DLD1 (cell line): ENCODE measurements around the gene CD101.

ENCODE experiments used
- in situ Hi-C: cut with HindIII; loops from 2 replicates; pipeline ENCODE4 v1.10.0; 2017; ENCODE audit warnings: low sequenced_read_pairs

CD101 gene

GRCh38 chr1:117013309-117013858, 11.8 kb downstream of the CD101 start:
- in situ Hi-C loops, result no loop called here

- in situ Hi-C loops, result no loop called here
Observed at GRCh38 chr1:117014209-117014608, 12.6 kb downstream of the CD101 start.

DNA sequence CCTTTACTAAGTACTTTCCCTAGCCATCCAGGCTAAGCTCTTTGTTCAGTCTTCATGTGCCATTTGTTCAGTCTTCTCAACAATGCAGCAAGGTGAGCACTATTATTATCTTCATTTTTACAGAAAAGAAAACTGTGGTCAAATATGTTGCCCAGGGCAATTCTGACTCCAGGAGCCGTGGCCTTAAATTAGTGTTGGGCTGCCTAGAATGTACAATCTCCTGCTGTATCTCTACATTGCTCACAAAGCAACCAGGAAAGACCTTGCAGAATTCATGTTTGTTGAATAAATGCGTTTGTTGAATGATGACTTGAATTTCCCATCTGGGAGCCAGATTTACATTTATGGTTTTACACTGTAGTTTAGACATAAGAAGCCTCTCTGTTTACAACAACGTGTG, 14.2 kb downstream of the CD101 start:
- in situ Hi-C loops, result no loop called here

DNA sequence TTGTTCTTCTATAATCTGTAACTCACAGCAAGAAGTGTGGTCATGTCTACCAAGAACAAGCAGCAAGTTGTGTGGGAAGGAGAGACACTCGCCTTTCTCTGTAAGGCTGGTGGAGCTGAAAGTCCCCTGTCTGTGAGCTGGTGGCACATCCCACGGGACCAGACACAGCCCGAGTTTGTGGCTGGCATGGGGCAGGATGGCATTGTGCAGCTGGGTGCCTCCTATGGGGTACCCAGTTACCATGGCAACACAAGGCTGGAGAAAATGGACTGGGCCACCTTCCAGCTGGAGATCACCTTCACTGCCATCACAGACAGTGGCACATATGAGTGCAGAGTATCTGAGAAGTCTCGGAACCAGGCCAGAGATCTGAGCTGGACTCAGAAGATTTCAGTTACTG, 15.5 kb downstream of the CD101 start:
- in situ Hi-C loops, result no loop called here

DNA sequence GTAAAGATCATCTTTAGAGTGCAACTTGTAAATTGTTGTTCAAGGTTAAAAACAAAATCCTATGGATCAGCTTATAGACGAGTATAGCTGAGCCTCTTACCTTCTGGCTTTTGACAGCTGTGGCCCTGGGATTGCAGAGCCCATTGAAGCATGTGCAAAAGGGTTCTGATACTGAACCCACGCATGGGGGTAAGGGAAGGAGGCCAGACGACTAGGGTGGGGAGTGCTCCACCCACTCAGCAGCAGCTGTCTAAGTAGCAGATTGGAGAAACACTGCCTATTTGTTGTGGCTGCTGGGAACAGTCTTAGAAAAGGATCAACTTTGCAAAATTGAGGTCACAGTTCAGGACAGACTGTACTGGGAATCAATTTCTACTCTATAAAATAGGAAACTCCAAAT, 16.1 kb downstream of the CD101 start:
- in situ Hi-C loops, result no loop called here

- in situ Hi-C loops, result no loop called here
Observed at GRCh38 chr1:117020526-117021156, 19.1 kb downstream of the CD101 start.

DNA sequence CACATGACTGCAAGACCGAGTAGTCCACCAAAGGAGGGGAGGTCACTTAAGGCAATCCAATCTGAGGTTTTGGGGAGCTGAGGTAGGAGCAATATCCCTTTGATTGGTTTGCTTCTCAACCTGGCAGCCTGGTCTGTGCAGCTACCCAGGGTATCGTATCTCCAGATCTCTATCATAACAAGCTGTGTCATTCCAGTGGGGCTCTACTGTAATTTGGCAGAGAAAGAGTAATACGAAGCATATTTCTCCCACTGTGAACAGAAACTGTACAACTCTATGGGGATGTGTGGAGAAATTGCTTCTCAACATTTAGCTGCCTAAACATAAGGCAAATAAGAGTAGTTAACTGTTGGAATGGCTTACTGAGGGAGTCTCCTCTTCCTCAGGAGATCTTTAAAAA, 20.6 kb downstream of the CD101 start:
- in situ Hi-C loops, result no loop called here

- in situ Hi-C loops, result no loop called here
Observed at GRCh38 chr1:117025568-117025967, 24.0 kb downstream of the CD101 start.

DNA sequence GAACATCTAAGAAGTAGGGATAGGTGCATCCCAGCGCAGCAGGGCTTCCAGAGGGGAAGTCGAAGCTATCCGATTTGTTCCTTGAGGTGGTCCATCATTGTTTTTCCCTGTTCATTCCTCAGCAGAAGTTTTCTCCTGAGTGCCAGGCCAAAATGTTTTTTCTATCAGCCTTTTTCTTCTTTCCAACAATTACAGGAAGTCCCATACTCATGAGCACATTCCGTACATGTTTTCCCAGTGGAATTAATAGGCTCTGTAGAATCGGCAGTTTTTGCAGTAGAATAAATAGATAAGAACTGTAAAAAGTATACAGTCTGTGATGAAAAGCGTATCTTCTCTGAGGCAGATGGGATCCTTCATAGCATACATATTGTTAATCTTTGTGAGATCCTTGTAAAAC, 24.8 kb downstream of the CD101 start:
- in situ Hi-C loops, result no loop called here

DNA sequence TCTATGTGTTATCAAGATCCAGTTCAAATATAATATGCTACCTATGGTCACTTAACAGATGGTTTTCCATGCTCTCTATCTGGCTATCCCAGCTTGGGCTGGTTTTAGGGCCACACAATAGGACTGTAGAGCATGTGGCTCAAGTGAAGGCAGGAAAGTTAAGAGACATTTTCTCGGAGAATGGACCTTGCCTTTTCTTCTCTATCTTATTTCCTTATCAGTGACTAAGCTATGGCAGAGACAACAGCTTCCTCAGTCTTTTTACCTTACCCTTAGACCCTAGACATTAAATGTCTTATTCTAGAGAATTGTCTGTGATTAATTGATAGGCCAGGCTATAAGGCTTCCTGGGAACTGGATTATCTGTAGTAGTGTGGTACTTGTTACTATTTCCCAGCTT, 28.1 kb downstream of the CD101 start:
- in situ Hi-C loops, result no loop called here

DNA sequence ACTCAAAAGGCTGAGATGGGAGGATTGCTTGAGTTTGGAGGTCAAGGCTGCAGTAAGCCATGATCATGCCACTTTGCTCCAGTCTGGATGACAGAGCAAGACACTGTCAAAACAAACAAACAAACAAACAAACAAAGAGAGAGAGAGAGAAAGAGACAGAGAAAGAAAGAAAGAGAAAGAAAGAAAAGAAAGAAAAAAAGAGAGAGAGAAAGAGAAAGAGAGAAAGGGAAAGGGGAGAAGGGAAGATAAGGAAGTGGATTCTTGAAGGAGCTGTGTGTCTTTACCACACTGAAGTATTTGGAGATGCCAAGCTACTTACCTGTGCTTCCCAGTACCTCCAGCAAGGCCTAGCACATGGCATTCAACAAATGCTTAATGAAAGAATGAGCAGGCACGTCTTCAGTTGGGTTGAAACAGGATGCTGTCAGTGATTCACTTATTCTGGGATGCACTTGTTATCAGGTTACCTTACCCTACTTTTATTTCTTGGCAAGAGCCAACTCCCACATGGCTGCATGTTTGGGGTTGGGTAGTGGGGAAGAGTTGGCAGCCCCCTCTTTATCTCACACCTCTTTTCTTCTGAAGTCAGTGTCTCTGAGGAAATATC, 28.8 kb downstream of the CD101 start:
- in situ Hi-C loops, result no loop called here

- in situ Hi-C loops, result no loop called here
Observed at GRCh38 chr1:117032266-117032665, 30.7 kb downstream of the CD101 start.

DNA sequence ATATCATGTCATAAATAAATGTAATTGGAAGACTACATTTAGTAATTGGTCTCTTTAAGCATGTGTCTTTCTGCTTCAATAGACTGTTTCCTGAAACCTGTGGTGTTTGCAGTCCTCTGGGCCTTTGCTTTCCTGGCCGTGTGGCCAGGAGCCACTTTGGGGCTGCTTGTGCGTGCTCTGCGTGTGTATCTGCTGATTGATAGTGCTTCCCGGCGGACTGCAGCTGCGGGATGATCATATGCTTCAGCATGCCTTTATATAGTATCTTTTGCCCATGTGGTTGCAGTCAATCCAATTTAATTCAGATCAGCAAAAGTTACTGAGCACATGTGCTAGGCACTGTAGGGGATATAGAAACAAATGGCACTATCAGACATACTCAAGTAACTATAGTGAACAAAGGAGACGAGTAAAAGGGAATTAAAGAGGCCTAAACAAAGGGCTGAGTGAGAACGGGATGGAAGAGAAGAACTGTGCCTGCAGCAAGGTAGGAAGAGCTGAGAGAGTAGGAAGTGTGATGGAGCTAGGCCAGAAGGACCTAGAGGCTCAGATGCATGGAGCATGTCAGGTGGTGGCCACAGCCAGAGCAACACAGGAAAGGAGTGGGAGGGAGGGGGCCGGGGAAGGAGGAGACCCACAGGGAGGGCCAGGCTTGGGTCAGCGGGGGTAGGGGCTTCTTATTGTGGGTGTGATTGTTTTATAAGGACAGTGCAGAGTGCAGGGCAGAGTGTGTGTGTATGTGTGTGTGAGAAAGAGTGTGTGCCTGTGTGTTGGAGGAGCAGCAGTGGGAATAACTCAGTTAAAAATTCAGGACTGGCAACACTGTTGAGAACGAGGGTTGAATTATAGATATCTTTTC, 31.4 kb downstream of the CD101 start:
- in situ Hi-C loops, result no loop called here

DNA sequence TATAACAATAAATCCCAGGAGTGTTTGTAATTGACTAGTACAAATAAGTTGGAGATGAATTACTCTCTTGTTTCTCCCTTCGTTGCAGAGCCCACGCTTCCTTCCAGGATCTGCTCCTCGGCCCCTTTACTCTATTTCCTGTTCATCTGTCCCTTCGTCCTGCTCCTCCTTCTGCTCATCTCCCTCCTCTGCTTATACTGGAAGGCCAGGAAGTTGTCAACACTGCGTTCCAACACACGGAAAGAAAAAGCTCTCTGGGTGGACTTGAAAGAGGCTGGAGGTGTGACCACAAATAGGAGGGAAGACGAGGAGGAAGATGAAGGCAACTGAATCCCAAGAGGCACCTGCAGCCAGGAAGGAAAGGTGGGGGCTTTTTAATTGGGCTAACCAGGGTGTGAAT, 32.2 kb downstream of the CD101 start:
- in situ Hi-C loops, result no loop called here

DNA sequence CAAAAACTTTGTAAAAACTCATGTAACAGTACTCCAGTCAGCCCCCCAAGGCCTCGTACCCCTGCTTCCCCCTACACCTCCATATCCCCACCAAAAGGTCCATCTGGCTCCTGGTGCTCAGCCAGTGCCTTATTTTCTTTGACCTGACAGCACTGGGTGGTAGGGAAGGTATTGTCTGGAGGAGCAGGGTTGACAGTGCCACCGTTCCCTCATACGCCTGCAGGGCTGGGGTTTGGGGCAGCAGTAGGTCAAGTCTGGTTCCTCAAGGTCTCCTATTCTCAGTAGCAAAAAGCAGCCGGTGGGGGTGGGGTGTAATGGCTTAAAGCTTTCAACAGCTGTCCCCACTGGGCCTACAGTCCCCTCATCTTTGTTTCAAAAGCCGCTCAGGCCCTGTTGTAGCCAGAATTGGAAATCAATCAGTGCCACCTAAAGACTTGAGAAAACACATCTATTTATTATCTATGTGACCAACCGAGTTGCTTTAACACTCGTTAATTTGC, 33.3 kb downstream of the CD101 start:
- in situ Hi-C loops, result no loop called here

DNA sequence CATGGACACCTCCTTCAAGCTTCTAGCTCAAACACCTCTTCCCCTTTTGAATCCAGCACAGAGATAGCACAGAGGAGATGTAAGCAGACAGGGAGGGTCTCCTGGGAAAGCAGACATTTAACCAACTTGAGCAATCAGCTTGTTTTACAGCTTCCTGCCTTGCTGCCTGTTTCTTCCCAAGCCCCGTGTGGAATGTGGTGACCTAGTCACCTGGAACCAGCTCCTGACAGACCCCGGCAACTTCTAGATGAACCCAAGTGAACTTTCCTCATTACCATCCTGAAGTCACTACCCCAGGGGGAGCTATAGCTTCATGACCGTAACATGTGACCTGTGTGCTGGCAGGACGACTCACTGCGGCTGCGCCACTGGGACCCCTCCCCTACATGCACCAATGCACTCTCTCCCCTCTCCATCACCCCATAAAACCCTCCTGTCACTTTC, 34.5 kb downstream of the CD101 start:
- in situ Hi-C loops, result no loop called here

GRCh38 chr1:117037802-117038201, 36.2 kb downstream of the CD101 start:
- in situ Hi-C loops, result no loop called here

- in situ Hi-C loops, result no loop called here
Observed at GRCh38 chr1:117038236-117038635, 36.7 kb downstream of the CD101 start.

DNA sequence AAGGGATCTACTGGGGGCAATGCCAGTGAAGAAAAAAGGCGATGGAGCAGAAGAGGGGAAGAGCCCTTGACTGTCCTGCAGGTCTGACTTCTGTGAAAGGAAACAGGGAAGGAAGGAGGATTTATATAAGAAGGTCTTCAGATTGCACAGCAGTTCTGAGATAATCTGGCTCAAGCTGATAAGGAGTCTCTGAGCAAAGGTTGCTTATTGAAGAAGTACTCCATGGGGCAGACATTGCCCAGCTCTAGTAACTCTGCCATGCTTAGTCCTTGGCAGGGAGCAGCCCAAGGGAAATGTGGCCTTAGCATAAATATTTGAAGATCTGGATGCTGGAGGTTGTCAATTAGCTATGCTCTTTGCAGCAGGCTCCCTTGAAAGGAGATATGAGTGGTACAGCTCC, 42.7 kb downstream of the CD101 start:
- in situ Hi-C loops, result no loop called here

DNA sequence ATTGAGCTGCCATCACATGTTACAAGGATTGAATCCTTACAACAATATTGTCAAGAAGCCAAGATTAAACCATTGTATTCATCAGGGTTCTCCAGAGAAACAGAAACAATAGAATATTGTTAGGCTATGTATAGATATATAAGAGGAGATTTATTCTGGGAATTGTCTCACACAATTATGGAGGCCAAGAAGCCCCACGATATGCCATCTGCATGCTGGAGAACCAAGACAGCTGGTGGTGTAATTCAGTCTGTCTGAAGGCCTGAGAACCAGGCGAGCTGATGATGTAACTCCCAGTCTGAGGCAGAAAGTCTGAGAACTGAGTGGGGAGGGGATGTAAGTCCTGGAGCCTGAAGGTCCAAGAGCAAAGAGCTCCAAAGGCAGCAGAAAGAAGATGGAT, 44.1 kb downstream of the CD101 start:
- in situ Hi-C loops, result no loop called here

GRCh38 chr1:117046781-117047180, 45.2 kb downstream of the CD101 start:
- in situ Hi-C loops, result no loop called here

GRCh38 chr1:117047271-117047670, 45.7 kb downstream of the CD101 start:
- in situ Hi-C loops, result no loop called here
